Liver (tissue), 5 donors: Measurements from ENCODE around the gene PAWR. TPM values are rescaled to one million over a fixed set of nuclear protein-coding genes. Genes with fewer than 3 reads are reported as not detected.

ENCODE experiments used
- FOXA2 ChIP-seq: IDR thresholded peaks from 2 replicates; pipeline ENCODE4 v1.6.1; 2016; ENCODE audit warnings: antibody characterized with exemption
- HNF4G ChIP-seq: IDR thresholded peaks from 2 replicates; pipeline ENCODE4 v1.6.1; 2016; ENCODE audit warnings: antibody characterized with exemption
- JUND ChIP-seq, 2 donors: IDR thresholded peaks; 2 replicates each; pipeline ENCODE4 v1.6.1; 2016; ENCODE audit warnings: antibody characterized with exemption in 2 of 2
- RAD21 ChIP-seq, 2 donors: IDR thresholded peaks; 2 replicates each; pipeline ENCODE4 v1.6.1; 2016; ENCODE audit warnings: antibody characterized with exemption in 2 of 2, mild to moderate bottlenecking in 2 of 2
- ZBTB33 ChIP-seq: IDR thresholded peaks from 2 replicates; pipeline ENCODE4 v1.6.1; 2016; ENCODE audit warnings: antibody characterized with exemption
- polyA plus RNA-seq, 2 donors: library from polyadenylated mRNA; stranded (reverse) in 1 of 2; unstranded in 1 of 2; fragments of 200-250 nt in 1 of 2; fragments of >200 nt in 1 of 2; fragmentation: Nextera tagmentation in 1 of 2; extraction: Ambion mirVana in 1 of 2; gene quantifications; one replicate each; pipeline versions ENCODE4 v1.2.1 to v1.2.3, GENCODE V29; 2013 to 2015
- total RNA-seq, 2 donors: library from RNA; depleted of rRNA; stranded (reverse); fragments of >200 nt; gene quantifications; one replicate each; pipeline ENCODE4 v1.2.3, GENCODE V29; 2014
- donor health status: healthy.
- donor health status: healthy.
- donor health status: healthy.

PAWR gene
- total and polyA plus RNA-seq, 4 donors: 6.1 to 24.1 (median 9.9) TPM

- TF ChIP-seq ZBTB33: no peak
- TF ChIP-seq JUND (IDR thresholded peaks at IDR 0.05): no peak
- TF ChIP-seq HNF4G: no peak
- no peak for TF ChIP-seq RAD21 (IDR thresholded peaks at IDR 0.05)
- TF ChIP-seq FOXA2: no peak
These were observed 155.0 kb downstream of the PAWR start (continued) for GRCh38 chr12:79535751-79536150.

Other genes starting within 250 kb of the PAWR start
- gene PPP1R12A, start 244.1 kb upstream of the PAWR start, total RNA-seq: 10 to 100 TPM; 38.2 to 41.6 TPM
- gene PPP1R12A, start 244.1 kb upstream of the PAWR start, polyA plus RNA-seq: 10 to 100 TPM in 1 of 2 donors, 1 to 10 TPM in 1; 5.1 to 17.4 TPM